Left ventricle myocardium inferior (tissue), 1 donor: ENCODE data around the gene COL28A1. TPM values are rescaled to one million over a fixed set of nuclear protein-coding genes. Genes with fewer than 3 reads are reported as not detected.

ENCODE experiments used
- DNase-seq: peaks from one replicate; pipeline ENCODE4 v3.0.0-alpha.2; 2020
- H3K27ac ChIP-seq: fragments of 200-600 bp; replicated peaks from 2 replicates; pipeline ENCODE4 v1.8.0; 2021
- H3K27me3 ChIP-seq: fragments of 200-600 bp; 2 replicates; pipeline ENCODE4 v1.8.0; 2021; ENCODE audit warnings: low read depth
- H3K36me3 ChIP-seq: fragments of 200-600 bp; 2 replicates; pipeline ENCODE4 v1.8.0; 2021
- H3K4me1 ChIP-seq: fragments of 200-600 bp; 2 replicates; pipeline ENCODE4 v1.8.0; 2021
- H3K4me3 ChIP-seq: fragments of 200-600 bp; 2 replicates; pipeline ENCODE4 v1.8.0; 2021; ENCODE audit warnings: mild to moderate bottlenecking, moderate library complexity
- H3K9me3 ChIP-seq: fragments of 200-600 bp; replicated peaks from 2 replicates; pipeline ENCODE4 v1.8.0; 2021
- intact Hi-C: fragments of 100-400 bp; cut with micrococcal nuclease; formaldehyde crosslinking; loops from one replicate; pipeline ENCODE4 v1.11.0; 2022
- total RNA-seq: library from RNA; stranded (reverse); fragmentation: NEBNext Ultra II Directional; extraction: Animal tissue kit (Norgen Biotek cat#: 25700); gene quantifications from one replicate; pipeline ENCODE4 v1.2.1, GENCODE V29; 2021
- TF ChIP-seq, protein P1 (sequence below): fragments of 200-600 bp; IDR thresholded peaks from 2 replicates; pipeline ENCODE4 v1.8.0; 2021; ENCODE audit warnings: antibody characterized with exemption, mild to moderate bottlenecking, borderline replicate concordance
- donor health status: DM: no; HTN: yes; CAD: no; lungs with severe emphysema.

The COL28A1 gene
- total RNA-seq, 1 donor from 2014 or later: 1.9 TPM

DNA sequence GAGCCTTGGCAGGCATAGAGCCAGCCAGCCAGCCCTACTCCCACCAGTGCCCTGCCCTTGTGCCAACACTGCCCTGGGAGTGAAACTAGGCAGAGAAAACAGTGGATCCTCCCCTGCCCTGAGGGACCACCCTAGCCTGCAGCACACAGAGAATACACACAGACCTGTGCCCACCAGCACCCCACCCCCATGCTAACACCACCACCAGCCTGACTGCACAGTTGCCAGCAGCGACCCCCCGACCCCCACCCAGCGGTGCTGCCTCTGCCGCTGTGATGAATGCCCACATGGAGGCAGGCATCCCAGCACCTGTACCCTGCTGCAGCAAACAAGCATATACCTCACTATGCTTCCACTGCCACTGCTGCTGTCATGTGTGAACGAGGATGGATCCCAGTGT is 21.6 kb upstream of the COL28A1 start:
- intact Hi-C loops: no loop called here
- peaks cover 6% of the 10 kb centered on the region for H3K4me1 ChIP-seq
- no peak overlapping the region for H3K4me3 ChIP-seq
- no peak for DNase-seq
- TF ChIP-seq, protein P1, sequence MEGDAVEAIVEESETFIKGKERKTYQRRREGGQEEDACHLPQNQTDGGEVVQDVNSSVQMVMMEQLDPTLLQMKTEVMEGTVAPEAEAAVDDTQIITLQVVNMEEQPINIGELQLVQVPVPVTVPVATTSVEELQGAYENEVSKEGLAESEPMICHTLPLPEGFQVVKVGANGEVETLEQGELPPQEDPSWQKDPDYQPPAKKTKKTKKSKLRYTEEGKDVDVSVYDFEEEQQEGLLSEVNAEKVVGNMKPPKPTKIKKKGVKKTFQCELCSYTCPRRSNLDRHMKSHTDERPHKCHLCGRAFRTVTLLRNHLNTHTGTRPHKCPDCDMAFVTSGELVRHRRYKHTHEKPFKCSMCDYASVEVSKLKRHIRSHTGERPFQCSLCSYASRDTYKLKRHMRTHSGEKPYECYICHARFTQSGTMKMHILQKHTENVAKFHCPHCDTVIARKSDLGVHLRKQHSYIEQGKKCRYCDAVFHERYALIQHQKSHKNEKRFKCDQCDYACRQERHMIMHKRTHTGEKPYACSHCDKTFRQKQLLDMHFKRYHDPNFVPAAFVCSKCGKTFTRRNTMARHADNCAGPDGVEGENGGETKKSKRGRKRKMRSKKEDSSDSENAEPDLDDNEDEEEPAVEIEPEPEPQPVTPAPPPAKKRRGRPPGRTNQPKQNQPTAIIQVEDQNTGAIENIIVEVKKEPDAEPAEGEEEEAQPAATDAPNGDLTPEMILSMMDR: no peak
- peaks cover 17% of the 10 kb centered on the region for H3K9me3 ChIP-seq
- no peak overlapping the region for H3K27ac ChIP-seq
- no peaks in the 10 kb centered on the region for H3K36me3 ChIP-seq
- H3K27me3 ChIP-seq: no peaks in the 10 kb centered on the region

DNA sequence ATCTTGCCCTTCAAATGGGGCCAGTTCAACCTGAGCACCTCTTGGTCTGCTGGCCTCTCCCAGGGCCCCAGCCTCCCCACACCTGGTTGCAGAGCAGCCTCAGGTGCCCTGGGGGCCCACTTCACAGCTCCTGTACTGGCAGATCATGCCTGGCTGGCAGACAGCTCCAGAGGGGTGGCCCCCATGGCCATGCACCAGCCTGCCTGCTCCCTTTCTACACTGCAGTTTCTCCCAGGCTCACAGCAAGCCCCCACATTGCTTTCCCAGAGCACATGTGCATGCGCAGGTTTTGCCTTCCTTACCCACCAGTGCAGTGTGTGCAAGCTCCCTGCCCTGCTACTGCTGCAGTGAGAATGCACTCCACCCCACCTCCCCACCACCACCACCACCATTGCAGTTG is 21.2 kb upstream of the COL28A1 start:
- TF ChIP-seq, protein P1: no peak
- no peak for DNase-seq
- intact Hi-C loops: no loop called here

DNA sequence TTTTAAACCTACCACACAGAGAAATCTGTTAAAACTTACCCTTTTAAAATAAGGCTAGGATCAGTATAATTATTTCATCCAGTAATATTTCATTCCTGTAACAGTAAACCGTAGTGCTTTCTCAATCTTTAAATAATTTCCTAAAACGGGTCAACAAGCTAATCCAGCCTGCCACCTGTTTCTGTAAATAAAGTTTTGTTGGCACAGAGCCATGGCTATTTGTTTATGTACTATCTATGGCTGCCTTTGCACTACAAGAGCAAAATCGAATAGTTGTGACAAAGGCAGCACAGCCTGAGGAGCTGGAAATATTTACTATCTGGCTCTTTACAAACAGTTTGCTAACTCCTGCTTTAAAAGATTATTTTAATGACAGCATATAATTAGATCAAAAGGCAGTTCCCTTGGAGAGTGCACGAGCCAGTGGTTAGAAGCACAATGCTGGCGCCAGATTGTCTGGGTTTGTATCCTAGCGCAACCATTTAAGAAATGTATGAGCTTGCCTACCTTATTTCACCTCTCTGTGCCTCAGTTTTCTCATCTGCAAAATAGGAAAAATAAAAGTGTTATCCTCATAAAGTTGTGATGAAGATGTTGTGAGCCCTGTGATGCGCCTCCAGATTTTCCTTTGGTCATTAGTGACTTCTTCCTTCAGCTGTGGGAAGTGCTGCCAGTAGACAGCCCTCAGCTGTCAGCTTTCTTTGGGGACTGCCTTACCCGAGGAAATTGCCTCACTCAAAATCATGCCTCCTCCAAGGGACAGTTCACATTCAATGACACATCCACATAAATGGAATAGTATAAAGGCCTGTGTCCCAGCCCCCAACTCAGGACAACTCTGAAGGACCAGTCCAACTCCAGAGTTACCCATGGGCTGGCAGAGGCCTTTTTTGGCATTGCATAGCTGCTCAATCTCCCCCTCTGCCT is 19.2 kb upstream of the COL28A1 start:
- no peak overlapping the region for H3K27ac ChIP-seq
- no peak overlapping the region for H3K4me3 ChIP-seq
- no peak for DNase-seq
- TF ChIP-seq, protein P1: no peak
- peaks cover 6% of the 10 kb centered on the region for H3K4me1 ChIP-seq
- no peaks in the 10 kb centered on the region for H3K27me3 ChIP-seq
- peaks cover 11% of the 10 kb centered on the region for H3K9me3 ChIP-seq
- no peaks in the 10 kb centered on the region for H3K36me3 ChIP-seq
- intact Hi-C loops: no loop called here

More for the DNA sequence above, 21.2 kb upstream of the COL28A1 start:
- Histone ChIP-seq H3K36me3 (no peaks in the 10 kb centered on the region), H3K27me3 (no peaks in the 10 kb centered on the region), H3K4me1 (peaks cover 6% of the 10 kb centered on the region), H3K4me3 (no peak overlapping the region), H3K27ac (no peak overlapping the region), H3K9me3 (peaks cover 17% of the 10 kb centered on the region)

DNA sequence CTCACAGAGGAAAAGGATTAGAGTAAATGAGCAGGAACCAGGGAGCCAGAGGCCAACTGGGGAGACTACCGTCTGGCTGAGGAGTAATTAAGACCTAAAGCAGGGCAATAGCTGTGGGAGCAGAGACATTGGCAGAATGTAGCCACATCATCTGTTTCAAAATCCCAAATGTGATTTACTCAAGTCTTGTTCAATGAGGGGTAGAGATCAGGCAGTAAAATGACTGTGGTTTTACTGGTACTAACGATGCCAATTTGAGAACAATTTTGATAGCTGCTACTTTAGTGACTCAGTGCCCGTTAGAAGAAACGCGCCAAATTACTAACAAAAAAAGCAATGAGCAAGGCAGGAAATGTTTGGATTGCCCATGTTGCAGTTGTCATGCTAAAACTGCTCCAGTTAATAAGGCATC is 18.4 kb upstream of the COL28A1 start:
- intact Hi-C loops: no loop called here
- no peaks in the 10 kb centered on the region for H3K36me3 ChIP-seq
- peaks cover 6% of the 10 kb centered on the region for H3K4me1 ChIP-seq
- H3K27me3 ChIP-seq: no peaks in the 10 kb centered on the region
- peaks cover 5% of the 10 kb centered on the region for H3K9me3 ChIP-seq
- TF ChIP-seq, protein P1: no peak
- no peak for DNase-seq
- H3K27ac ChIP-seq: no peak overlapping the region
- no peak overlapping the region for H3K4me3 ChIP-seq

DNA sequence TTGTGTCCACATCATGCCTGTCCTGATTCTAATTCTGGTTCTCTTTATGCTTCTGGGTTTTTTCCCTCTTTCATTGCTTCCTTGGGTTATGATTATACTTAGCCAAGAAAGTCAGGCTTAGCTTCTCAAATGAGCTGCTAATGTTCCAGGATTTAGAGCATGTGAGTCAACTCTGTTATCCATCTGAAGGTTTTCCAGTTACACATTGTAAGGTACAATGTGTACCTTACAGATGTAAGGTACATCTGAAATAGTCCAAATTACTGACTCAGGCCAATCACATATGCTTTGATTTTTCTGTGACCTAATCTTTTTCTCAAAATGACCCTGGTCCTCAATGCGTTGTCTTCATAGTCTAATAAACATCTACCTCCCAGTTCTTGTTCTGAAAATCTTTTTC is 17.7 kb upstream of the COL28A1 start:
- Histone ChIP-seq H3K4me3 (no peak overlapping the region), H3K36me3 (no peaks in the 10 kb centered on the region), H3K27me3 (no peaks in the 10 kb centered on the region), H3K27ac (no peak overlapping the region), H3K9me3 (peaks cover under 1% of the 10 kb centered on the region), H3K4me1 (peaks cover 6% of the 10 kb centered on the region)
- TF ChIP-seq, protein P1: no peak
- intact Hi-C loops: no loop called here
- DNase-seq: no peak
